Gastrocnemius medialis (tissue), 4 donors: ENCODE results near the gene SIT1. TPM values are rescaled to one million over a fixed set of nuclear protein-coding genes. Genes with fewer than 3 reads are reported as not detected.
A peak's percentile ranks its signal among the peaks of the same experiment; 100 is the strongest.

Experiments
- ATAC-seq, 2 donors: fragments of 150-250 bp; one replicate each; pipeline ENCODE4 v1.9.1; 2016
- DNase-seq, 2 donors: peaks; one replicate each; pipeline ENCODE4 v3.0.0-alpha.2; 2019
- H3K27ac ChIP-seq, 4 donors: fragments of 200-600 bp; sonication (generic); 1 replicate in 1 of 4; 2 replicates in 3 of 4; pipeline ENCODE4 v1.5.1; 2016 to 2018; ENCODE audit warnings: mild to moderate bottlenecking in 2 of 4, moderate library complexity in 1 of 4
- H3K27me3 ChIP-seq, 3 donors: fragments of 200-600 bp; sonication (generic) in 2 of 3; 1 replicate in 1 of 3; 2 replicates in 2 of 3; pipeline versions ENCODE4 v1.5.1 to v1.6.0; 2016 to 2019; ENCODE audit warnings: mild to moderate bottlenecking in 1 of 3, moderate library complexity in 1 of 3
- H3K36me3 ChIP-seq, 2 donors: fragments of 200-600 bp; sonication (generic) in 1 of 2; one replicate each; pipeline ENCODE4 v1.5.1; 2017 to 2018
- H3K4me1 ChIP-seq, 2 donors: fragments of 200-600 bp; sonication (generic) in 1 of 2; one replicate each; pipeline ENCODE4 v1.5.1; 2016 to 2017; ENCODE audit warnings: mild to moderate bottlenecking in 2 of 2
- H3K4me3 ChIP-seq, 4 donors: fragments of 200-600 bp; sonication (generic) in 3 of 4; 1 replicate in 1 of 4; 2 replicates in 3 of 4; pipeline ENCODE4 v1.5.1; 2016 to 2019; ENCODE audit warnings: mild to moderate bottlenecking in 2 of 4
- H3K9me3 ChIP-seq, 3 donors: fragments of 200-600 bp; sonication (generic) in 2 of 3; 1 replicate in 1 of 3; 2 replicates in 2 of 3; pipeline ENCODE4 v1.5.1; 2016 to 2019
- CTCF ChIP-seq, 5 experiments: fragments of 450-650 bp in 3 of 5; fragments of 200-600 bp in 2 of 5; sonication (generic) in 2 of 5; IDR thresholded peaks in 4 of 5; conservative IDR thresholded peaks in 1 of 5; 1 replicate in 4 of 5; 2 replicates in 1 of 5; pipeline ENCODE4 v1.5.1; 2016 to 2019; ENCODE audit warnings: antibody characterized with exemption in 5 of 5, mild to moderate bottlenecking in 3 of 5, moderate library complexity in 3 of 5
- POLR2A ChIP-seq, 2 donors: fragments of 450-650 bp; IDR thresholded peaks; one replicate each; pipeline ENCODE4 v1.6.1; 2017; ENCODE audit warnings: antibody characterized with exemption in 2 of 2, mild to moderate bottlenecking in 2 of 2, moderate library complexity in 2 of 2
- in situ Hi-C, 4 donors: fragments of 200-750 bp; cut with MboI; loops; one replicate each; pipeline versions ENCODE4 v1.15.0 to v1.8.0; 2017; ENCODE audit warnings: low sequenced_read_pairs in 4 of 4
- intact Hi-C: fragments of 100-400 bp; cut with DNase I; formaldehyde crosslinking; loops from one replicate; pipeline ENCODE4 v1.15.1; 2023; ENCODE audit warnings: low total_unique reads
- total RNA-seq, 4 donors: library from RNA; depleted of rRNA; stranded (reverse); fragments of >200 nt; gene quantifications; one replicate each; pipeline versions ENCODE4 v1.1.0 to v1.2.3, GENCODE V29; 2016

Gene SIT1
- total RNA-seq, 4 donors from 2014 or later, result not detected

- in situ Hi-C loops, result no loop called here
- no peak overlapping the region for H3K4me3 ChIP-seq
- no peaks in the 10 kb centered on the region for H3K9me3 ChIP-seq
- DNase-seq (peak in 1 of 2 donors; percentile 31), ATAC-seq (no peak)
- H3K27ac ChIP-seq, result no peak overlapping the region
- TF ChIP-seq CTCF (IDR thresholded peaks at IDR 0.05 in 4 of 5, conservative IDR thresholded peaks at IDR 0.05 in 1 of 5), result no peak
- no peak for TF ChIP-seq POLR2A (IDR thresholded peaks at IDR 0.05)
- H3K27me3 ChIP-seq, result peaks cover 6 to 17% (median 10%) of the 10 kb centered on the region in 3 donors
- intact Hi-C loops, result no loop called here
- no peaks in the 10 kb centered on the region for H3K36me3 ChIP-seq
- peaks cover 0 to 4% of the 10 kb centered on the region in 2 donors for H3K4me1 ChIP-seq
Observed at GRCh38 chr9:35618854-35619799, 31.6 kb downstream of the SIT1 start.

GRCh38 chr9:35618325-35618727 lies 32.4 kb downstream of the SIT1 start, which contains the start of gene CD72:
CD72 (minus strand) TSS chr9:35618413; CDS start chr9:35618303, 110 bp downstream.
- ATAC-seq (no peak), DNase-seq (no peak)
- H3K4me3 ChIP-seq, result peak within 1 kb of the TSS; percentile 34 to 46 (median 46)
- H3K36me3 ChIP-seq, result no peaks in the 10 kb centered on the region
- peaks cover 6 to 17% (median 10%) of the 10 kb centered on the region in 3 donors for H3K27me3 ChIP-seq
- in situ Hi-C loops (no loop called here), intact Hi-C loops (no loop called here)
- no peak within 1 kb of the TSS for H3K27ac ChIP-seq
- no peak for TF ChIP-seq POLR2A (IDR thresholded peaks at IDR 0.05)
- no peaks in the 10 kb centered on the region for H3K9me3 ChIP-seq
- H3K4me1 ChIP-seq, result peaks cover 0 to 4% of the 10 kb centered on the region in 2 donors

- no peaks in the 10 kb centered on the region for H3K36me3 ChIP-seq
- in situ Hi-C loops (no loop called here), intact Hi-C loops (no loop called here)
- peak overlapping the region in 3 of 4 donors; percentile 46 for H3K4me3 ChIP-seq
- H3K27me3 ChIP-seq, result peaks cover 6 to 17% (median 10%) of the 10 kb centered on the region in 3 donors
- ATAC-seq (no peak), DNase-seq (no peak)
- peaks cover 0 to 4% of the 10 kb centered on the region in 2 donors for H3K4me1 ChIP-seq
- H3K27ac ChIP-seq, result no peak overlapping the region
- TF ChIP-seq CTCF (IDR thresholded peaks at IDR 0.05 in 4 of 5, conservative IDR thresholded peaks at IDR 0.05 in 1 of 5) (no peak), POLR2A (IDR thresholded peaks at IDR 0.05) (no peak)
- H3K9me3 ChIP-seq, result no peaks in the 10 kb centered on the region
Observed at GRCh38 chr9:35617548-35617947, 33.2 kb downstream of the SIT1 start.

- in situ Hi-C loops (no loop called here), intact Hi-C loops (no loop called here)
- ATAC-seq, result peak; percentile 18 to 50
- Histone ChIP-seq H3K9me3 (no peaks in the 10 kb centered on the region), H3K27ac (no peak overlapping the region), H3K27me3 (peaks cover 6 to 17% (median 10%) of the 10 kb centered on the region in 3 donors), H3K36me3 (no peaks in the 10 kb centered on the region), H3K4me3 (peak overlapping the region; percentile 34 to 46 (median 46)), H3K4me1 (peaks cover 0 to 4% of the 10 kb centered on the region in 2 donors)
- DNase-seq, result peak in 1 of 2 donors; percentile 44
- TF ChIP-seq CTCF (IDR thresholded peaks at IDR 0.05 in 4 of 5, conservative IDR thresholded peaks at IDR 0.05 in 1 of 5), result peak in 2 of 5 experiments; percentile 8 to 9
- no peak for TF ChIP-seq POLR2A (IDR thresholded peaks at IDR 0.05)
Observed at GRCh38 chr9:35616681-35617459, 33.9 kb downstream of the SIT1 start.
